PC-3 (cell line): Measurements from ENCODE around the gene MAN2A2. TPM values are rescaled to one million over a fixed set of nuclear protein-coding genes. Genes with fewer than 3 reads are reported as not detected.

Experiments
- ATAC-seq: fragments of 200-7000 bp; cut with Tn5 transposase; 2 replicates; pipeline ENCODE4 v1.9.1; 2020; ENCODE audit warnings: mild to moderate bottlenecking, moderate library complexity
- BruUV-seq: library from RNA; stranded (reverse); fragments of 400-500 nt; replicated peaks from 2 replicates; lab custom pipeline; 2021; lab: Mats Ljungman, UMichigan
- CTCF ChIA-PET: fragments of 300-600 bp; sonication (Branson Sonifier 250); formaldehyde crosslinking; loops from one replicate; lab custom pipeline; 2022; ENCODE audit warnings: antibody characterized with exemption; lab: Charles Lee
- POLR2A ChIA-PET: fragments of 300-600 bp; sonication (Branson Sonifier 250); formaldehyde crosslinking; loops from one replicate; lab custom pipeline; 2022; ENCODE audit warnings: antibody characterized with exemption; ENCODE audit not compliant: unreplicated experiment; lab: Charles Lee
- DNase-seq: peaks from one replicate; pipeline ENCODE4 v3.0.0-alpha.2; 2015
- H2AFZ ChIP-seq: fragments of 300-600 bp; sonication (generic); 2 replicates; pipeline ENCODE4 v1.6.0; 2016; ENCODE audit warnings: antibody characterized with exemption, low read length
- H3F3A ChIP-seq: fragments of 300-600 bp; sonication (generic); one replicate; pipeline ENCODE4 v1.6.0; 2017; ENCODE audit warnings: antibody characterized with exemption, low read length, control low read depth, mild to moderate bottlenecking; ENCODE audit not compliant: unreplicated experiment
- H3K27ac ChIP-seq: fragments of 300-600 bp; sonication (generic); 2 replicates; pipeline ENCODE4 v1.5.1; 2016; ENCODE audit warnings: mild to moderate bottlenecking, low read length
- H3K27me3 ChIP-seq: fragments of 300-600 bp; sonication (generic); 2 replicates; pipeline ENCODE4 v1.6.1; 2016; ENCODE audit warnings: low read length, mixed read lengths
- H3K36me3 ChIP-seq: fragments of 300-600 bp; sonication (generic); 2 replicates; pipeline ENCODE4 v1.6.1; 2016; ENCODE audit warnings: low read depth, mixed run types, low read length, mixed read lengths
- H3K4me1 ChIP-seq: fragments of 300-600 bp; sonication (generic); 2 replicates; pipeline ENCODE4 v1.5.1; 2016; ENCODE audit warnings: low read length; ENCODE audit not compliant: insufficient read depth
- H3K4me2 ChIP-seq: fragments of 300-600 bp; sonication (generic); 2 replicates; pipeline ENCODE4 v1.6.0; 2016; ENCODE audit warnings: low read length
- H3K4me3 ChIP-seq: fragments of 300-600 bp; sonication (generic); 2 replicates; pipeline ENCODE4 v1.5.1; 2016; ENCODE audit warnings: mild to moderate bottlenecking, low read length, mixed read lengths
- H3K79me2 ChIP-seq: fragments of 300-600 bp; sonication (generic); 2 replicates; pipeline ENCODE4 v1.6.1; 2017; ENCODE audit warnings: low read length, mixed read lengths
- H3K9ac ChIP-seq: fragments of 300-600 bp; sonication (generic); 2 replicates; pipeline ENCODE4 v1.6.0; 2016; ENCODE audit warnings: mild to moderate bottlenecking, low read length
- H3K9me2 ChIP-seq: fragments of 300-600 bp; sonication (generic); replicated peaks from 2 replicates; pipeline ENCODE4 v1.6.1; 2016; ENCODE audit warnings: mixed run types, low read length, mixed read lengths
- H3K9me3 ChIP-seq: fragments of 300-600 bp; sonication (generic); 2 replicates; pipeline ENCODE4 v1.6.1; 2016; ENCODE audit warnings: low read length, mixed read lengths
- H4K20me1 ChIP-seq: fragments of 300-600 bp; sonication (generic); 2 replicates; pipeline ENCODE4 v1.6.1; 2016; ENCODE audit warnings: low read length, mixed read lengths
- EZH2 ChIP-seq: fragments of 300-600 bp; sonication (generic); IDR thresholded peaks from one replicate; pipeline ENCODE4 v1.6.1; 2017; ENCODE audit warnings: antibody characterized with exemption, mild to moderate bottlenecking, low read length; ENCODE audit not compliant: unreplicated experiment
- EZH2phosphoT487 ChIP-seq: fragments of 300-600 bp; sonication (generic); IDR thresholded peaks from 2 replicates; pipeline ENCODE4 v1.6.1; 2018; ENCODE audit warnings: mild to moderate bottlenecking, antibody characterized with exemption, low read length, borderline replicate concordance
- intact Hi-C: fragments of 100-400 bp; cut with micrococcal nuclease; formaldehyde crosslinking; loops from 2 replicates; pipeline ENCODE4 v1.9.0; 2023
- total RNA-seq: library from RNA; depleted of rRNA; stranded (reverse); fragments of >200 nt; gene quantifications from 2 replicates; pipeline ENCODE4 v1.2.3, GENCODE V29; 2014
- TF ChIP-seq, protein P1 (sequence below): fragments of 300-600 bp; sonication (generic); conservative IDR thresholded peaks from 2 replicates; pipeline ENCODE4 v1.5.1; 2017; ENCODE audit warnings: antibody characterized with exemption, low read depth, mild to moderate bottlenecking, low read length

The MAN2A2 gene
- total RNA-seq, 1 experiment from 2014 or later = 19.8 TPM

DNA sequence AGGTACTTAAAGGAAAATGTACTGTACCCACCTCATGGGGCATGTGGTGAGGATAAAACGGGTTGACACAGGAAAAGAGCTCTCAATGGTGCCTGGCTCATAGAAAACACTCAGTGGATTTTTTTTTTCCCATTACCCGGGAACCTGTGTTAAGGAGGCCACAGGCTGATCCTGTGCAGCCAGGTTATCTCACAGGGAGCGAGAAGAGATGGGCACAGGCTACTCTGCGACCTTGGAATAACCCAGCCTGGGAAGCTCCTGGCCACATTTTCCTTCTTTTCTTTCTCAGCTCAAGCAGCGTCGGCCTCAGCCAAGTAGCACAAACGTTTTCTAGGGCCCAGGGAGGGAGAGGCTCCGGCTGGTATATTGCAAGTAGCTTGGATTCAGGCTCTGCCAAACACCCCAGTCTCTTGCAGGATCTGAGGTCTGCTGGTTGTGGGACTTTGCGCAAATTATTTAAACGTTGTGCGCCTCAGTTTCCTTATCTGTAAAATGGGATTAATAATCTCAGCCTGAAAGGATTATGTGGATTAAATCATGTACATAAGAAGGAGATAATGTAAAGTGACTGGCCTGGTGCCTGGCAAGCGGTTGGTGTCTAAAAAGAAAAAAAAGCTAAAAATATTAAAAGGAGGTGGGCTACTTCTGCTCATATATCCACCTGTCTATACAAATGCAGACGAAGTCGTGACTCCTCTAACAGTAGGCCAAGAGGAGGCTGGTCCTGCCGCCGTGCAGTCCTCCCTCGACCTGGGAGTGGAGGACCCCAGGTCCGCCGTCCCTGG lies 32.6 kb upstream of the MAN2A2 start:
- Histone ChIP-seq H3K9ac (peak overlapping the region; percentile 75), H3K4me3 (peak overlapping the region; percentile 68), H3K79me2 (peaks cover 50% of the 10 kb centered on the region), H4K20me1 (peaks cover 15% of the 10 kb centered on the region; the same call in 1 of the 2 replicates), H3K27me3 (no peaks in the 10 kb centered on the region), H3K4me1 (peaks cover 70% of the 10 kb centered on the region), H3K9me2 (no peaks in the 10 kb centered on the region), H3K36me3 (no peaks in the 10 kb centered on the region), H3K27ac (peak overlapping the region; percentile 84), H3K4me2 (peak overlapping the region; percentile 77), H3K9me3 (no peaks in the 10 kb centered on the region), H2AFZ (0 out of 2 replicates have a peak overlapping the region, but pooled peaks have one; percentile 31), H3F3A (peaks cover 4% of the 10 kb centered on the region)
- BruUV-seq = TSS peak; percentile 75
- ChIA-PET CTCF (no interaction called here), POLR2A (interaction anchor here (0.6 kb wide), 1 partner anchor 64 kb away, joined by 3 read pairs; the partner anchor contains the start of gene UNC45A)
- no peak for DNase-seq
- peak; percentile 4 for ATAC-seq
- intact Hi-C loops = loop anchor here (5.0 kb wide), 1 partner anchor 153 kb away; the partner anchor contains the start of gene BLM
- TF ChIP-seq EZH2 = no peak
- no peak for TF ChIP-seq EZH2phosphoT487
- TF ChIP-seq, protein P1, sequence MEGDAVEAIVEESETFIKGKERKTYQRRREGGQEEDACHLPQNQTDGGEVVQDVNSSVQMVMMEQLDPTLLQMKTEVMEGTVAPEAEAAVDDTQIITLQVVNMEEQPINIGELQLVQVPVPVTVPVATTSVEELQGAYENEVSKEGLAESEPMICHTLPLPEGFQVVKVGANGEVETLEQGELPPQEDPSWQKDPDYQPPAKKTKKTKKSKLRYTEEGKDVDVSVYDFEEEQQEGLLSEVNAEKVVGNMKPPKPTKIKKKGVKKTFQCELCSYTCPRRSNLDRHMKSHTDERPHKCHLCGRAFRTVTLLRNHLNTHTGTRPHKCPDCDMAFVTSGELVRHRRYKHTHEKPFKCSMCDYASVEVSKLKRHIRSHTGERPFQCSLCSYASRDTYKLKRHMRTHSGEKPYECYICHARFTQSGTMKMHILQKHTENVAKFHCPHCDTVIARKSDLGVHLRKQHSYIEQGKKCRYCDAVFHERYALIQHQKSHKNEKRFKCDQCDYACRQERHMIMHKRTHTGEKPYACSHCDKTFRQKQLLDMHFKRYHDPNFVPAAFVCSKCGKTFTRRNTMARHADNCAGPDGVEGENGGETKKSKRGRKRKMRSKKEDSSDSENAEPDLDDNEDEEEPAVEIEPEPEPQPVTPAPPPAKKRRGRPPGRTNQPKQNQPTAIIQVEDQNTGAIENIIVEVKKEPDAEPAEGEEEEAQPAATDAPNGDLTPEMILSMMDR = no peak

GRCh38 chr15:90871139-90871715 lies 31.9 kb upstream of the MAN2A2 start:
- H3K9me2 ChIP-seq = no peaks in the 10 kb centered on the region
- peaks cover 4% of the 10 kb centered on the region for H3F3A ChIP-seq
- intact Hi-C loops = loop anchor here (5.0 kb wide), 1 partner anchor 154 kb away; the partner anchor contains the start of gene BLM
- DNase-seq (no peak), ATAC-seq (peak; percentile 5)
- H3K9me3 ChIP-seq = no peaks in the 10 kb centered on the region
- peak overlapping the region; percentile 68 for H3K4me3 ChIP-seq
- BruUV-seq = no TSS peak
- H3K27me3 ChIP-seq = no peaks in the 10 kb centered on the region
- ChIA-PET POLR2A (interaction anchor here (0.6 kb wide), 1 partner anchor 64 kb away, joined by 3 read pairs; the partner anchor contains the start of gene UNC45A), CTCF (no interaction called here)
- H3K4me2 ChIP-seq = peak overlapping the region; percentile 97
- H2AFZ ChIP-seq = 0 out of 2 replicates have a peak overlapping the region, but pooled peaks have one; percentile 31
- TF ChIP-seq EZH2 = no peak
- no peak for TF ChIP-seq EZH2phosphoT487
- H3K4me1 ChIP-seq = peaks cover 67% of the 10 kb centered on the region
- H4K20me1 ChIP-seq = peaks cover 15% of the 10 kb centered on the region; the same call in 1 of the 2 replicates
- peak overlapping the region; percentile 75 for H3K9ac ChIP-seq
- no peaks in the 10 kb centered on the region for H3K36me3 ChIP-seq
- peaks cover 52% of the 10 kb centered on the region for H3K79me2 ChIP-seq
- peak overlapping the region; percentile 84 for H3K27ac ChIP-seq

GRCh38 chr15:90871716-90872485 lies 31.2 kb upstream of the MAN2A2 start:
- POLR2A ChIA-PET = no interaction called here
- H3F3A ChIP-seq = peaks cover 4% of the 10 kb centered on the region
- H3K27ac ChIP-seq = peak overlapping the region; percentile 80
- H2AFZ ChIP-seq = peak overlapping the region; percentile 35; the same call in 1 of the 2 replicates
- BruUV-seq = no TSS peak
- DNase-seq (no peak), ATAC-seq (peak; percentile 1; the same call in 1 of the 2 replicates)
- H3K4me3 ChIP-seq = peak overlapping the region; percentile 68
- CTCF ChIA-PET = no interaction called here
- H4K20me1 ChIP-seq = peaks cover 15% of the 10 kb centered on the region; the same call in 1 of the 2 replicates
- intact Hi-C loops = loop anchor here (5.0 kb wide), 1 partner anchor 155 kb away; the partner anchor contains the start of gene BLM
- H3K4me2 ChIP-seq = peak overlapping the region; percentile 97
- peak overlapping the region; percentile 75 for H3K9ac ChIP-seq
- H3K79me2 ChIP-seq = peaks cover 52% of the 10 kb centered on the region
- peaks cover 60% of the 10 kb centered on the region for H3K4me1 ChIP-seq
- H3K9me2 ChIP-seq = no peaks in the 10 kb centered on the region
- no peaks in the 10 kb centered on the region for H3K9me3 ChIP-seq
- H3K27me3 ChIP-seq = no peaks in the 10 kb centered on the region
- no peaks in the 10 kb centered on the region for H3K36me3 ChIP-seq
- TF ChIP-seq, protein P1 = no peak
- TF ChIP-seq EZH2phosphoT487 = no peak
- no peak for TF ChIP-seq EZH2
